Measurements from ENCODE around the gene CREBBP.
"Not testable (repeated sequence)": the region's sequence is repeated elsewhere in the genome, so short reads cannot be mapped to it uniquely, and the experiment has no call there.

CREBBP gene

DNA sequence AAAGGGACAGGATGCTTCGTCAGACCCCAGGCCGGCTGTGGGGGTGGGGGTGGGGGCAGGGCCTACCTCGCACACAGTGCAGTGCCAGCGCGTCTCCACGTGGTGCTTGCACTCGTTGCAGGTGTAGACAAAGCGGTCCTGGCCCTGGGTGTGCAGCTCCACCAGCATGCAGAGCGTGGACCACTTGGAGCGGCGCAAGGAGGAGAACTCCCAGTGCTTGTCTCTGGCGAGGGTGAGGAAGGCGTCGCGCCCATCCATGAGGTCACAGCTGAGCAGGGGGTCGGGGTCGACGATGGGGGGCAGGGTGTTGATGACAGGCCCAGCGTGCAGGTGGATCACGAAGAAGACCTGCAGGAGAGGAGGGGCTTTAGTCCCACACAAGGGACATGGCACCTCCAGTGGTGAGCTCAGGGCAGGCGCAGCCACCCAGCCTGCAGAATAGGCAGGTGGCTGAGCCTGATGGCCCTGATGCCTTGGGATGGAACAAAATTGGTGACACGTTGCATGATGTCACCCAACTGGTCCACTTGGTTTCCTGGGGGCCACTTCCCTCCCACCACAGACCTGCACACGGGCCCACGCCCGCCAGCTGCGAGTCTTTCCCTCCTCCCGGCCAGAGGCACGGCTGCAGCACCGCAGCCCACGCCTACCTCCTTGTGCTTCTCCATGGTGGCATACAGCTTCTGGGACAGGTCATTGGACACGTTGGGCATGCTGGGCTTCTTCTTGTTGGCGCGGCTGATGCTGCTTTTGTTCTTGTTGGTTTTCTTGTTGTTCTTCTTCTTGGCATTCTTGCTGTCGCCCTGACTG lies 149.2 kb downstream of the CREBBP start:
- no peak for DNase-seq

DNA sequence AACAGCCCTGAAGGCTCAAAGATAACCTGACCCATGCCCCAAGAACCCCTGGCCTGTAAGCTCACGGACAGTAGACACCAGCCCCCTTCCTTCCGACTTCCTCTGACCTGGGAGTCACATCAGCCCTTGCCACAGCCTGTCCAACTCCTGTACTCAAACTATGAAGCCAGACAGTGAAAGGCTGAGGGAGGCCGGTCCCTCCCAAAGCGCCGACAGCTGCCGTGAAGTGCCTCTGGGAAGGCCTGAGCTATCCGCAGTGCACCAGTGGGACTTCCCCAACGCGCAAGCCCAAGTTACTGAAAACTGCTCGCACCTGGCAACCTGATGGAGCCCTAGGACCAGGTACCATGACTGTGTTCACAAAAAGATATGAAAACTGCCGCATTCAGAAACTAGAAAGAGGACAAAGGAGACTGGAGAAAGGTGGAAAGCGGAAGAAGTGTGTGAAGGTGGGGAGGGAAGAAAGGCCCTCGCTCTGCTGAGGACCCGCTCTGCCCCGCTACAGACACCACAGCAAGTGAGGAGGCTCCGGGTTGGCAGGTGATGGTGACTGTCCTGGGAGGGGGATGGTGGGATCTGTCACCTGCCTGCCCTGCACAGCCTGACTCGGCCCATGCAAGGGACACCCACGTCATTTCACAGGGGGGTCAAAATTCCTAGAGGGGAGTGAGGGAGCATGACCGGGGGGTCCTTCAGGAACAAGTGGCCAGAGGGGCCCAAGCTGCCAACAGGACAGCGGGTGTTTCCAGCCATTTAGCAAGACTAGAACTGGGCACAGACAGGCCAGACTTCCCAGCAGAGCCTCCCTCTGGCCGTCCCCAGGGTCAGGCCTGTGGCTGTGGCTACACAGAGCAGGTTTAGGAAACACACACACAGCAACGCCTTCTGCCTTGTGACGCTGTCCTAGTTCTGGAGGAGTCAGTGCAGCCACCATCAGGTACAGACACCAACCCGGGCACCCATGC lies 150.1 kb downstream of the CREBBP start:
- no peak for DNase-seq

DNA sequence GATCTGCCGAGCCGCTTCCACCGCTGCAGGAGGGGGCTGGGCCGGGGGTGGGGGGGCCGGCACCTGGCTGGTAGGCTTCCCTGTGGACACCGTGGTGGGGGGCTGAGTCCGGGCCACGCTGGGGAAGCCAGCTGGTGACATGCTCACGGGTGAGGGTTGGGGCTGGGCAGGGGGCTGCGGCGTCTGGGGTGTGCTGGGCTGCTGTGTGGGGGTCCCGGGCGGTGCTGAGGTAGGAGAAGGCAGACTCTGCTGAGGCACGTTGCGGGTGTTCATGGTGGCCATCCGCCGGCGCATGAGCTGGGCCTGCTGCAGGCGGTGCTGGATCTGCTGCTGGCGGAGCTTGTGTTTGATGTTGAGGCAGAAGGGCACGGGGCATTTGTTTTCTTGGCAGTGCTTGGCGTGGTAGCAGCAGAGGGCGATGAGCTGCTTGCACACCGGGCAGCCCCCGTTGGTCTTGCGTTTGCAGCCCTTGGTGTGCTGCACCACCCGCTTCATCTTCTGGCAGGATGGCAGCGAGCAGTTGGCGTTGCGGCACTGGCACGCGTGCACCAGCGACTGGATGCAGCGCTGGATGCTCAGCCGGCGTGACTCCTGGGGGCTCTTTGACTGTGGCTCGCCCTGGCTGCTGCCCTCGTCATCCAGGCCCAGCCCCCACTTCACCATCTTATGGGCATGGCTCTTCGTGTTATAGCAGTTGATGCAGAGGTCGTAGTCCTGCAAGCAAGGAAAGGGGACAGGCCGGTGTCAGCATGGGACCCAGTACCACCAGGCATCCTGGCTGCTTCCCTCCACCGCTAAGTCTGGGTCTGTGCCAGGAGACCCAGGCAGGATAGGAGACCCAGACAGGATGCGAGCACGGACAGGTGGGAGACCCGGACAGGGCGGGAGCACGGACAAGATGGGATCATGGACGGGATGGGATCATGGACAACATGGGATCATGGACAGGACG lies 151.1 kb downstream of the CREBBP start:
- no peak for DNase-seq

DNA sequence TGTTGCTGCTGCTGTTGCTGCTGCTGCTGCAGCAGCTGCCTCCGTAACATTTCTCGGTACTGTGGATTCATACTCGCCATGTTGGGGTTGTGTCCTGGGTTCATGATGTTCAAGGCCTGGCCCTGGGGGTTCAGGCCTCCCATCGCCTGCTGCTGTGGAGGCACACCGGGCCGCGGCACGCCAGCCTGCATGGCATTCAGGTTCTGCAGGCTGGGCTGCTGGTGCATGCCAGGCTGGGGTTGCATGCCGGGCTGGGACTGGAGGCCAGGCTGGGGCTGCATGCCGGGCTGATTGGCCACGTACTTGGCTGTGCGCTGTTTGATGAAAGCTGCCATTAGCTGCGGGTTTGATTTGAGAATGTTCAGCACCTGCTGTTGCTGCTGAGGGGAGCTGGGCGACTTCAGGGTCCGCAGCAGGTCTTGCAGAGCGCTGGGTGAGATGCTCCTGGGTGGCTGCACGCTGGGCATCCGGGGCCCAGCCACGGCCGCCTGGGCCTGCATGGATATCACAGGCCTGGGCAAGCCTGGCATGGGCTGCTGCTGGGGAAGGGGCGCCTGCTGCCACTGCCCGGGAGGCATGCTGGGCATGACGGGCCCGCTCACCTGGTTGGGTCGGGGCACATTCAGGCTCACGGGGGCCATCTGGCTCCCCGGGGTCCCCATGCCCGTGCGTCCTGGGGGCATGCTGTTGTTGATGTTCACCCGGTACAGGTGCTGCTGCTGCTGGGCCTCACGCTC lies 151.9 kb downstream of the CREBBP start:
- no peak for DNase-seq

DNA sequence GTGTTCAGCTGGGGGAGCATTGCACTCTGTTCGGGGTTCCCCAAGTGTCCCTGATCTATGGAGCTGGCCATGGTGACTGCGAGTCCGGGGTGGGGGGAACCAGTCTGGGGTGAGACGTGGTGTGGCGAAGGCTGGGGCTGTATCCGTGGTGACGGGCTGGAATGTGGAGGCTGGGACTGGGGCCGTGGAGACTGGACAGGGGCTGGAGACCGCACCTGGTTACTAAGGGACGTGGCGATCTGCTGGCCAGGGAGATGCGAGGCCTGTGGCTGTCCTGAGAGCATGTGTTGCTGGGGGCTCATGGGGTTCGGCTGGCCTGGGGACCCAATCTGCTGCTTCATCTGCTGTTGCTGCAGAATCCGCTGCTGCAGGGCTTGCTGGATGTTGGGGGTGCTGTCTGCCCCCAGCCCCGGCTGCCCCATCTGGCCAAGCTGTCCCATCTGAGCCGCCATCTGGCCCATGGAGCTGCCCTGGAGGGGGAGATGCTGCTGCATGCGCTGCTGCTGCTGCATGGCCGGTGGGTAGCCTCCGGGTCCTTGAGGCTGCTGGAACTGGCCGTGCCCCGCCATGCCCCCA lies 152.6 kb downstream of the CREBBP start:
- no peak for DNase-seq

DNA sequence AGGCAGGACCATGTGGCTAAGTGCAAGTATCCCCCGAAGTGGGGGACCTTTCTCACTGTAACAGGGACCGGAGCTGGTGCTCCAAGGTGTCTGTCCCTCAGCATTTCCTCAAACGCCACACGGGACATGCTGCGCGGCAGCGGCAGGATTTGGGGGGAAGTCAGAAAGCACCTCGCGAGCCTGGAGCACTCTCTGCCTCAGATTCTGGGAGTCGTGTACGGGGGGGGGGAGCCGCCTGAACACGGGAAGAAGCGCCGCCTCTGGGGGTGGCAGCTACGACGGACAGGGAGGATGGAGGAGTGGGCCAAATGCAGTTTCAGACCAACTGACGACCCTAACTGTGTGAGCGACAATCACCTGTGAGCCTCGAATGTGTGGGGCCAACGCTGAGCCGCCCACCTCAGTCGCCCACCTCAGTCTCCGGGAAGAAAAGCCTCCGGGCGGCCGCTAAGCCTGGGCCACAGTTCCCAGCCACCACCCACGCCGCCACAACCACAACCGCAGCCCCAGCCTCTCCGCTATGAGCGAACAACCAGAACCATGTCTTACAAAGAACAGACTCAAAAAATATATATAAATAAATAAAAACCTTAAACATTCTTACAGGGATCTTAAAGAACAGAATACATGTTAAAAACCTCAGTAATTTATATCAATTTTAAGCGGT lies 154.4 kb downstream of the CREBBP start:
- no peak for DNase-seq

DNA sequence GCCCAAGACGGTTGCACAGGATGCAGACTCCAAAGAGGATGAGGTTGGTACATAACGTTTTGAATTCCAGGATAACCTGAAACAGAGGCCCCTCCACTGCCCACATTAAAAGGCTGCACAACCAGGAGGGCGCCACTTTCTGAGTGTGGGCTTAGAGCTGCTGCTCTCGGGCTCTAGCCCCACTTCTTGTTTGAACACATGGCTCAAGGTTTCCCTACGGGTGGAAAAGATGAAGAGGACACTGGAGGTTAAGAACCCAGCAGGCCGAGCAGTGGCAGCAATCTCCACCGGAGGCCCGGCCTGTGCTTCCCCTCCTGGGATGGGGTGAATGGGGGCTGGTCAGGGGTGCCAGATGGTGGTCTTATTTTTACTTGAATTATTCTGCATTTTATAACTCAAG lies 155.2 kb downstream of the CREBBP start:
- DNase-seq, result no peak

DNA sequence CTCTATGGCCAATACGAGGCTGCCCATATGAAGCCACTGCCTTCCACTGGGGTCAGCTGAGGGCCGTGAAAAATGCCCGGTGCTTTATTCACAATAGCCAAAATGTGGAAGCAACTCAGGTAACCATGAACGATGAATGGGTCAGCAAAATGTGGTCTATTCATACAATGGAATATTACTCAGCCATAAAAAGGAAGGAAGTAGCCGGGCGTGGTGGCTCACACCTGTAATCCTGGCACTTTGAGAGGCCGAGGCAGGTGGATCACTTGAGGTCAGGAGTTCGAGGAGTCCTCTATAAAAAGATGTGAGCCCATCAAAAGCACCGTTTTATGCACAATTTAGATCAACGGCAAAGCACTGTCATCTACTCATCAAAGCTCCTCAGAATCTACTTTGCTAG lies 158.0 kb downstream of the CREBBP start:
- DNase-seq, result no peak

DNA sequence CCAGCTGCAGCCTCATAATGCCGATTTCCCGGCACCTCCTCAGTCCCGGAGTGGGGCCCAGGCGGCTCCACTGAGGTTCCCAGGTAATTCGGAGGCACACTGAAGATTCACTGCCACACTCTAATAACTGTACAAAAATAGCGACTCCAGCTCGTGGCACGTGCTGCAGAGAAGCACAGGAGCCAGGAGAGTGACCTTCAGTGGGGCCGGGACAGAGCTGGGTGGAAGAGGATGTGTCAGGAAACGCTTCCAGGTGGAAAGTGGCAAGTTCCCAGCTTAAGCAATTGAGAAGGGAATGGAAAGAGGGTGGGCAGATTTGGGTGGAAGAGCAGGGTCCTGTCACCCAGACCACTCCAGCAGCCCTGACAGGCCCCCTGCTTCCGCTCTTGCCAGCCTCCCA lies 160.1 kb downstream of the CREBBP start:
- DNase-seq, result no peak

DNA sequence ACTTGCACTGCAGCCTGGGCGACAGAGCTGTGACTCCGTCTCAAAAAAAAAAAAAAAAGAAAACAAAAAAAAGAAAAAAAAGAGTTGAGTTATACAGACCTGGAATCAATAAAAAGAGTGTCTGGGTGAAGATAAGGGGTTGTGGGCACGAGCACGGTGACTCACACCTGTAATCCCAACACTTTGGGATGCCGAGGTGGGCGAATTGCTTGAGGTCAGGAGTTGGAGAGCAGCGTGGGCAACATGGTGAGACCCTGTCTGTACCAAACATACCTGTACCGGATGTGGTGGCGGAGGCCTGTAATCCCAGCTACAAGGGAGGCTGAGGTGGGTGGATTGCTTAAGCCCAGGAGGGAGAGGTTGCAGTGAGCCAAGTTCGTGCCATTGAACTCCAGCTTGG lies 161.9 kb downstream of the CREBBP start:
- DNase-seq, result no peak

DNA sequence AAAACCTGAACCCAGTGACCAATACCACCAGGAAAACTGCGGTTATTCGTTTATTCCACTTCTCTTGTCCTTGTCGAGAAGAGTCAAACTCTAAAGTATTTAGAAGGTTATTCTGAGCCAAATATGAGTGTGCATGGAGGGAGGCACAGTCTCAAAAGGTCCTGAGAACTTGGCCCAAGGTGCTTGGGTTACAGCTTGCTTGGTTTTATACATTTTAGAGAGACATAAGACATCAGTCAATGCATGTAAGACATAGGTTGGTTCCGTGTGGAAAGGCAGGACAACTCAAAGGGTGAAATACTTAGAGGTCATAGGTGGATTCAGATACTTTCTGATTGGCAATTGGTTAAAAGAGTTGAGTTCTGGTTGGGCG lies 162.5 kb downstream of the CREBBP start:
- DNase-seq, result no peak

DNA sequence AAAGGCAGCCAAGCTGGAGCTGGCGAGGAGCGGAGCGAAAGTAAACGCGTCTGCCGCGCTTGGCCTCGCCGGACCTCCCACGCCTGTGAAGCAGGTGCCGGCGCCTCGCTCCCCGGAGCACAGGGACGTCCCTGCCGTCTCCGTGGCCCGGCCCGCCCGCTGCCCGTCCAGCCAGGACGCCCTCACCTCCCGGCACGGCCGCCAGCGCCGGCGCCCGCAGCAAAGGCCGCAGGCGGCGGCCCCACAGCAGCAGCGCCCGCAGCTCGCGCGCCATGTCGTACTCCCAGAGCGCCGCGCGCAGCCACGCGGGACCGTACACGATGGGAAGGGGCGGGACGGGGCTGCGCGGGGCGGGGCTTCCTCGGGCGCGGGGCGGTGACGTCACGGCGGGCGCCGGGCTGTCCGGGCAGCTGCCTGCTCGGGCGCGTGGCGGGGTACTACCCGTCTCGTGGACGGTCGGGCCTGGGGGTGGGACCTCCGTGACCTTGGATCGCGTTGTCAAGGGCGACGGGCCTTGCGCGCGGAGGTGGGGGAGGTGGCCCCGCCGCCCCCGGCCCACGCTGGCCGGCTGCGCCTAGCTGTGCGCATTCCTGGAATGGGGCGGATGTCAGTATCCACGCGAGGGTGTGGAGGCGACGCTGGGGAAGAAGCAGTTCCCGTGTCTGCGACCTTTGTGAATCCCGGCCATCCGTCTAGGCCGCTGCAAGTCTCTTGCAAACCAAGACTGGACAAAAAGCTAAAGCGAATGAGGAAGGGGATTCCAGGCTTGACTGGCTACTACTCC lies 163.1 kb downstream of the CREBBP start, which contains the start of gene TRAP1:
Gene TRAP1, minus strand, starts transcription at position 290 of the 784 bp plus-strand sequence. Its CDS starts 16 bp downstream, at position 274.
- peak; percentile 84 for DNase-seq

DNA sequence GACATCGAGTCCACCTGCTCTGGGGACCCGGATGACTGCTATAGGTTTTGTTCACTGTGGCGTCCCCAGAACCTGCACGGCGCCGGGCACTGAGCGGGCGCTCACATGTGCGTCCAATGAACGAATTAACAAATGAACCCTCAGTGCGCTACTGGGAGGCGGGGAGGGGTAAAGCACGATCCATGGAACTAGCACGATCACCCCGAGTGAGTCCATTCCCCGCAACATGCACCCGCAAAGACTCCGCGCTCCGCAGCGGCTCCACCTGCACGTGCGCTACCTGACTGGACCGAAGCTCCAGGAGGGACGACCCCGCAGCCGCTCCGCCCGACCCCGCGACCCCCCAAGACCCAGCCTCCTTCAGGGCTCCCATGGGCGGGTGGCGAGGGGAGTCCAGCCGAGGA lies 163.7 kb downstream of the CREBBP start:
- peak; percentile 71 for DNase-seq

DNA sequence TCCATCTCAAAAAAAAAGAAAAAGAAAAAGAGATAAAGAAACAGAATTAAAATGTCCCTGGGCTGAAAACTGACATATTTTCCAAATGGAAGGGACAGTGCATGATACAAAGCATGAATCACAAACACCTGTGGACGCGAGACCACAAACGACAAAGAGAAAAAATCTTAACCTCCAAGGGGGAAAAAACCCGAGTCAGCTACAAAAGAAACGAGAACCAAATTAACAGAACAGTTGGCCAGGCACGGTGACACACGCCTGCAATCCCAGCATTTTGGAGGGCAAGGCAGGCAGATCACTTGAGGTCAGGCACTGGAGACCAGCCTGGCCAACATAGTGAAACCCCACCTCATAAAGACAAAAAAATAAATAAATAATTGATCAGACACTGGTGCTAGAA lies 165.1 kb downstream of the CREBBP start:
- no peak for DNase-seq

DNA sequence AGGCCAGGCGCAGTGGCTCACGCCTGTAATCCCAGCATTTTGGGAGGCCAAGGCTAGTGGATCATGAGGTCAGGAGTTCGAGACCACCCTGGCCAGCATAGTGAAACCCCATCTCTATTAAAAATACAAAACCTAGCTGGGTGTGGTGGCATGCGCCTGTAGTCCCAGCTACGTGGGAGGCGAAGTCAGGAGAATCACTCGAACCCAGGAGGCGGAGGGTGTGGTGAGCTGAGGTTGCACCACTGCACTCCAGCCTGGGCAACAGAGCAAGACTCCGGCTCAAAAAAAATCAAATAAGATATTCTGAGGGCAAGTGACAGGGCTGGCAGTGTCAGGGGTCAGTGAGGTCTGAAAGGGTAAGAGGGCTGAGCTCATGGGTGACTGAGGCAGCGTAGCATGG lies 166.1 kb downstream of the CREBBP start:
- not testable (repeated sequence) for DNase-seq

DNA sequence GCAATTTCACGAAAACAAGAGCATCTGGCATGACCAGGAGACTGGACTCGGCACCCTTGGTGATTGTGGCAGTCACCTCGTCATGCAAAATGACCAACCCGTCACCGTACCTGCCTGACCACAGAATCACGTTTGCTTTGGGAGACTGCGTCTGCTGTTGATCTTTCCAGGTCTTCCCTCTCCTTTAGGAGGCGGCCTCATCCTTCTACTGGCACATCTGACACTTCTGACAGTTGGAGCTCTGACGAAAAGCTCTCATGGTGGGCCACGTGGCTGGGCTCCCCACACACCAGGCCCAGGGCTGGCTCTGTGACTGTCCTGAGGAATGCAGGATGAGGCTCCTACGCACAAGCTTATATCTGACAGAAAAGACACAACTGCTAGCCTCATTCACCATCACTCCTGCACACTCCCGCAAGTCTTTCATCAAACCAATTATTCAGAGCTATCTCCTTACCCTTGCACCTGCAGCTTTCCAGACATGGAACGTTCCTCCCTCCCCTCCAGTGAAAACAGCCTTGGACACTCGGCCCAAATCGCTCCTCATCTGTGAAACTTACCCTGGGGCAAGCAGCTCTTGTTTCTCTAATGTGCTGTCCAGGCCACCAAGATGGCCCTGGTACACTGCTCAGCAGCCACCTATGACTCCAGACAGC lies 166.8 kb downstream of the CREBBP start:
- DNase-seq, result no peak

DNA sequence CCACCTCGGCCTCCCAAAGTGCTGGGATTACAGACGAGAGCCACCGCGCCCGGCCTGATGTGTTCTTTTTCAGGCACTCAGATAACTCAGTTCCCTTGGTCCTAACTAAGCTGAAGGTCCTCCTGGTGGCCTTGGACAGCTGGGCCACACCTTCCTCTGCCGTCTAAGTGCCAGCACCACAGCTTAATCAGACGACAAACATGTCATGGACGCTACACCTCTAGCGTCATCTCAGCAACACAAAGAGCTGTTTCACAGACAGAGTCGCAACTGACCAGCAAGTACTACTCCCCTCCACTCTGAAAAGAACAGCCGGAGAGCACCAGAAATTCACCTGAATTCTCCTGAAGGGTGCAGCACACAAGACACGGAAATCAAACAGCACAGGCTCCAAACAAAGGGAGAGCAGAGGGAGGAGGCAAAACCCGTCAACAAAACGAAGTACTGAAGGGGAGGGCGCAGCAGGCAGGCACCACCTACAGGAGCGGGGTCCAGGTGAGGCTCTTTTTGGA lies 167.6 kb downstream of the CREBBP start:
- DNase-seq, result no peak

DNA sequence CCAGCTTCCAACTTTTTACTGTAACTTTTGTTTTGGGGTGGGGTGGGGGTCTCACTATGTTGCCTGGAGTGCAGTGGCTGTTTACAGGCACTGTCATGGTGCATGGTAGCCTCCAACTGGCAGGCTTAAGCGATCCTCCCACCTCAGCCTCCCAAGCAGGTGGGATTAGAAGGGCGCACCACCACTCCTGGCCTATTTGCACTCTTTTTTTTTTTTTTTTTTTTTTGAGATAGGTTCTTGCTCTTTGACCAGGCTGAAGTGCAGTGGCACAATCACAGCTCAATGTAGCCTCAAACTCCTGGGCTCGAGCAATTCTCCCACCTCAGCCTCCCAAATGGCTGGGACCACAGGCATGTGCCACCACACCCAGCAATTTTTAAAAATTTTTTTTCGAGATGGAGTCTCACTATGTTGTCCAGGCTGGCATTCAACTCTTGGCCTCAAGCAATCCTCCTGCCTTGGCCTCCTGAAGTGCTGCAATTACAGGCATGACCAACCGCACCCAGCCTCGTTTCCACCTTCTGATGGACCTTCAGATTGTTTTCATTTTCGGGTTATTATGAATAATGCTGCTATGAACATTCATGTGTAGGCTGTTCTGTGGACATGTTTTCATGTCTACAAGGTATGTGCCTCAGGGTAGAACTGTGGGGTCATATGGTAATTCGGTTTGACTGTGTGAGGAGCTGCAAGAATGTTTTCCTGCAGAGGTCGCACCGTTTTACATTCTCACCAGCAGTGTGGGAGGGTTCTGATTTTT lies 174.1 kb downstream of the CREBBP start:
- DNase-seq, result no peak

DNA sequence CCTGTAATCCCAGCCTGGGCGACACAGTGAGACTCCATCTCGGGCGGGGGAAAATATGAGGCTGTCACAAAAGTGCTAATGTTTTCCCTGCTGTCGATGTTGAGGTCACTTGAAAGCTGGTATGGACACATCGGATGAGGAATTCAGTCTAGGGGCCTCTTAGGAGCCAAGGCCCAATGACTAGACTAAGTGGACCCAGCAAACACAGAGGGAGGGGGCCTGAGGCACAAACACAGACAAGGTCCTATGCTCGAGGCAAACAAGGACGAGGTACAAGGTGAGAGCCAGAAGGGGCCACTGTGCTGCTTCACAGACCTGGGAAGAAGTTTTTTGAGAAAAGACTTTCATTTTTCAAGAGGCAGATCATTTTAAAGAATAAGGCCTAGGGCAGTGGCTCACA lies 178.4 kb downstream of the CREBBP start:
- no peak for DNase-seq
